Measurements from ENCODE around the gene EMC6. TPM values are rescaled to one million over a fixed set of nuclear protein-coding genes. Genes with fewer than 3 reads are reported as not detected.
"Not testable (repeated sequence)": the region's sequence is repeated elsewhere in the genome, so short reads cannot be mapped to it uniquely, and the experiment has no call there.

The EMC6 gene
- total RNA-seq, 1 donor from 2014 or later, result 37.6 TPM

DNA sequence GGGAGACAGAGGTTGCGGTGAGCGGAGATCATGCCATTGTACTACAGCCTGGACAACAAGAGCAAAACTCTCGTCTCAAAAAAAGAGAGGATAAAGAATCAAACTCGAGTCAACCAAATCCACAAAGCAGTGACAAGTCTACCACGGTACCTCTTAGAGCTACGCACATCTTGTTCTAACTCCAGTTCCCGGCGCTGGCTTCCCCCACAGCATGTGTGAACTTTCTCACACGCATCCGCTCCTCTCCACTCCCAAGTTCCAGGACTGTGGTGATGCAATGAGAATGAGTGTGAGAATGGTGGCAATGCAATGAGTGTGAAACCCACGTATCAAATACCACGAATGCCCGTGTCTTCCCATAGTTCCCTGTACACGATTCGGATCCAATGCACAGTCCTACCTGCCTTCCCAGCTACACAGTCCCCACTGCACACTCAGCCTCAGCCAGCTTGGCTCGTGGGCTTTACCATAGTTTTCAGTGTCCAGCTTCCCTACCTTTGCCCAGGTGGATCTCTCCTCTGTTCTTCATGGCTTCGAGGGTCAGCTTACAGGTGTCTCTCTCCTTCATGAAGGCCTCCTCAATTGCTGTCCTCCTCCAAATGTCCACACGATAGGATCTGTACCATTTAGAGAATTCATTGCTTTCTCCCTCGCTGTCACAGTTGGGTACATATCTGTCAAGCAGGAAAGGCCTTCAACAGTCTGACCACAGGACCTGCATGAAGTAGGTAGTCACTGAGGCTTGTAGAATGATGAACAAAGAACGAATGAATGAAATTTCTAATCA is 36.5 kb downstream of the EMC6 start:
- Mint-ChIP-seq H3K4me3 (ENCODE audit: unreplicated experiment) (no peak overlapping the region), H3K9me3 (ENCODE audit: low read depth) (no peaks in the 10 kb centered on the region), H3K27me3 (ENCODE audit: low read depth) (no peaks in the 10 kb centered on the region), H3K36me3 (ENCODE audit: low read depth) (peaks cover 3% of the 10 kb centered on the region), H3K27ac (ENCODE audit: unreplicated experiment) (no peak overlapping the region), H3K4me1 (ENCODE audit: low read depth) (no peaks in the 10 kb centered on the region)
- no peak for DNase-seq (ENCODE audit: low spot score)
- TF ChIP-seq, protein P1, sequence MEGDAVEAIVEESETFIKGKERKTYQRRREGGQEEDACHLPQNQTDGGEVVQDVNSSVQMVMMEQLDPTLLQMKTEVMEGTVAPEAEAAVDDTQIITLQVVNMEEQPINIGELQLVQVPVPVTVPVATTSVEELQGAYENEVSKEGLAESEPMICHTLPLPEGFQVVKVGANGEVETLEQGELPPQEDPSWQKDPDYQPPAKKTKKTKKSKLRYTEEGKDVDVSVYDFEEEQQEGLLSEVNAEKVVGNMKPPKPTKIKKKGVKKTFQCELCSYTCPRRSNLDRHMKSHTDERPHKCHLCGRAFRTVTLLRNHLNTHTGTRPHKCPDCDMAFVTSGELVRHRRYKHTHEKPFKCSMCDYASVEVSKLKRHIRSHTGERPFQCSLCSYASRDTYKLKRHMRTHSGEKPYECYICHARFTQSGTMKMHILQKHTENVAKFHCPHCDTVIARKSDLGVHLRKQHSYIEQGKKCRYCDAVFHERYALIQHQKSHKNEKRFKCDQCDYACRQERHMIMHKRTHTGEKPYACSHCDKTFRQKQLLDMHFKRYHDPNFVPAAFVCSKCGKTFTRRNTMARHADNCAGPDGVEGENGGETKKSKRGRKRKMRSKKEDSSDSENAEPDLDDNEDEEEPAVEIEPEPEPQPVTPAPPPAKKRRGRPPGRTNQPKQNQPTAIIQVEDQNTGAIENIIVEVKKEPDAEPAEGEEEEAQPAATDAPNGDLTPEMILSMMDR (IDR thresholded peaks at IDR 0.05), result no peak

DNA sequence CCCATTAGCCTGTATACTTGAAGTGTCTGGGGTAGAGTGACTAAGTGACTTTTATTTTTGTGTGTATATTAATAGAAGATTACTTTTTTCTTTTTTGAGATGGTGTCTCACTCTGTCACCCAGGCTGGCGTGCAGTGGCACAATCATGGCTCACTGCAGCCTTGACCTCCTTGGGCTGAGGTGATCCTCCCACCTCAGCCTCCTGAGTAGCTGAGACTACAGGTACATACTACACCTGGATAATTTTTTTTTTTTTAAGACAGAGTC is 37.0 kb downstream of the EMC6 start:
- H3K27me3 Mint-ChIP-seq (ENCODE audit: low read depth); H3K4me1 Mint-ChIP-seq (ENCODE audit: low read depth); H3K36me3 Mint-ChIP-seq (ENCODE audit: low read depth); DNase-seq (ENCODE audit: low spot score); H3K4me3 Mint-ChIP-seq (ENCODE audit: unreplicated experiment); H3K27ac Mint-ChIP-seq (ENCODE audit: unreplicated experiment); H3K9me3 Mint-ChIP-seq (ENCODE audit: low read depth): not testable (repeated sequence)

DNA sequence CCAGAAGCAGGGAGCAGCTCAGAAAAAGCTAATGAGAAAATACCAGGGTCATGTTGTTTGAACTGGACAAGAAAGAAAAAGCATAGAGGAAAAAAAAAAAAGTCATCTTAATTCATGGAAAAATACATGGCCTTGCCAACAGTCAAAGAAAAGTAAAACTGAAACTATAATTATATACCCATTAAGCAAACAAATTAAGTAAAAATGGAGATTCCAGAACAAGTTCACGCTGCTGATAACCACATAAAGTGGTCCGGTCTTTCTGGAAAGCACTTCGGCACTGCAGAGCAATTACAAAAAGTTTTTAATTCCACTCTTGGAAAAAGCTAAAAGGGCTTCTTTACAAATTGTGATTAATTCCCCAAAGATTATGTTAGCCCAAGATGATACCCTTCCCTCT is 39.8 kb downstream of the EMC6 start:
- no peak overlapping the region for H3K4me3 Mint-ChIP-seq (ENCODE audit: unreplicated experiment)
- H3K4me1 Mint-ChIP-seq (ENCODE audit: low read depth), result no peaks in the 10 kb centered on the region
- DNase-seq (ENCODE audit: low spot score), result no peak
- TF ChIP-seq, protein P1 (IDR thresholded peaks at IDR 0.05), result no peak
- H3K9me3 Mint-ChIP-seq (ENCODE audit: low read depth), result no peaks in the 10 kb centered on the region
- H3K27ac Mint-ChIP-seq (ENCODE audit: unreplicated experiment), result no peak overlapping the region
- H3K27me3 Mint-ChIP-seq (ENCODE audit: low read depth), result no peaks in the 10 kb centered on the region
- H3K36me3 Mint-ChIP-seq (ENCODE audit: low read depth), result peaks cover 9% of the 10 kb centered on the region

DNA sequence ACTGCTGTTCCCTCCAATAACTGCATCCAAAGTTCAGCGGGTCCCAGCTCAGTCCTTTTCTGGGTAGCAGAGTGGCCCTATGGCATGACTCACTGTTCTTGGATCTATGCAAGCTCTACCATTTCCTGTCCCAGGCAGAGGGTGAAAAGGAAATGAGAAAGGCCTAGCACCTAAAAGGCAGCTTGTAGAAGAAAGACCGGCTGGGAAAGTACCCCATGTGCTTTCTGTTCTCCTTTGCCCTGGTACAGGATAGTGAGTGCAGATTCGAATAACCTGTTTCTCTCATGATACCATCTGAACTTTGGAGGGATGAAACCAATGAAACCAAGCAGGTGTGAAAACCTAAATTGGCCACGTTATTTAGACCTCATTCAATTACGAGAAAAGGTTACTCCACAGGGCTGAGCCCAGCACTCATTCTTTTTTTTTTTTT is 42.4 kb downstream of the EMC6 start:
- Mint-ChIP-seq H3K27ac (ENCODE audit: unreplicated experiment) (no peak overlapping the region), H3K4me1 (ENCODE audit: low read depth) (no peaks in the 10 kb centered on the region), H3K9me3 (ENCODE audit: low read depth) (no peaks in the 10 kb centered on the region), H3K27me3 (ENCODE audit: low read depth) (no peaks in the 10 kb centered on the region), H3K36me3 (ENCODE audit: low read depth) (peaks cover 16% of the 10 kb centered on the region), H3K4me3 (ENCODE audit: unreplicated experiment) (no peak overlapping the region)
- TF ChIP-seq, protein P1 (IDR thresholded peaks at IDR 0.05), result no peak
- DNase-seq (ENCODE audit: low spot score), result no peak

DNA sequence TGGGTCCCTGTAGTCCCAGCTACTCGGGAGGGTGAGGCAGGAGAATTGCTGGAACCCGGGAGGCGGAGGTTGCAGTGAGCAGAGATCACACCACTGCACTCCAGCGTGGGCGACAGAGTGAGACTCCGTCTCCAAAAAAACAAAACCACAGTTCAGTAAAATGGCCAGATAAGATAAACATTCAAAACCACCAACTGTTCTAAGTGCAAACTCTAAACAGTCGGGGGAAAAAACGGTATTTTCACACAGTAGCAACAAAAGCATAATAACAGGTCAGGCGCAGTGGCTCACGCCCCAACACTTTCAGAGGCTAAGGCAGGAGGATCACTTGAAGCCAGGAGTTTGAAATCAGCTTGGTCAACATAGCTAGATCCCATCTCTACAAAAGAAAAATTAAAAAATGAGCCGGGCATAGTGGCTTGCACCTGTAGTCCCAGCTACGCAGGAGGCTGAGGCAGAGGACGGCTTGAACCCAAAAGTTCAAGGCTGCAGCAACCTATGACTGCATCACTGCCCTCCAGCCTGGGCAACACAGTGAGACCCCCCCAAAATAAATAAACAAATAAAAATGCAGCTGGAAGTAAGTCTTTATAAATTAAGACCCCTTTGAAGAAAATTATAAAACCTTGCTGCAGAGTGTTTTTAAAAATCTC is 44.3 kb downstream of the EMC6 start:
- TF ChIP-seq, protein P1 (IDR thresholded peaks at IDR 0.05), result no peak
- no peak for DNase-seq (ENCODE audit: low spot score)
- Mint-ChIP-seq H3K27ac (ENCODE audit: unreplicated experiment) (no peak overlapping the region), H3K36me3 (ENCODE audit: low read depth) (peaks cover 28% of the 10 kb centered on the region), H3K4me1 (ENCODE audit: low read depth) (no peaks in the 10 kb centered on the region), H3K9me3 (ENCODE audit: low read depth) (no peaks in the 10 kb centered on the region), H3K4me3 (ENCODE audit: unreplicated experiment) (no peak overlapping the region), H3K27me3 (ENCODE audit: low read depth) (no peaks in the 10 kb centered on the region)

DNA sequence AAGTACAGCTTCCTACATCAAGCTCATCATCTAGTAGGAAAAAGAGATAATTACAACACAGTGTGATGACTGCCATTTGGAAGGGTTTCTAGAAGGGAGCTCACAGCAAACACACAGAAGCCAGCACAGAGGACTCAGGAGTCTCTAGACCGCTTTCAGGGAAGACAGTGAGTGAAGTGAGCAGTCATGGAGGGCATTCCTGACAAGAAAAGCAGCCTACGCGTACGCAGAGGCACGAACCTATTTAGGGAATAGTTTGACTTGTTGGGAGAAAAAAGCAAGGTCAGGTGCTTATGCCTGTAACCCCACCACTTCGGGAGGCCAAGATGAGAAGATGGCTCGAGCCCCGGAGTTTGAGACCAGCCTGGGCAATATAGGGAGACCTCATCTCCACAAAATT is 46.7 kb downstream of the EMC6 start:
- Mint-ChIP-seq H3K27me3 (ENCODE audit: low read depth) (no peaks in the 10 kb centered on the region), H3K27ac (ENCODE audit: unreplicated experiment) (no peak overlapping the region), H3K36me3 (ENCODE audit: low read depth) (peaks cover 30% of the 10 kb centered on the region), H3K4me1 (ENCODE audit: low read depth) (peaks cover 7% of the 10 kb centered on the region), H3K4me3 (ENCODE audit: unreplicated experiment) (no peak overlapping the region), H3K9me3 (ENCODE audit: low read depth) (no peaks in the 10 kb centered on the region)
- TF ChIP-seq, protein P1 (IDR thresholded peaks at IDR 0.05), result no peak
- DNase-seq (ENCODE audit: low spot score), result no peak

Data from chondrocyte (in vitro differentiated cells).